Measurements from ENCODE around the gene PARP6.

The PARP6 gene

DNA sequence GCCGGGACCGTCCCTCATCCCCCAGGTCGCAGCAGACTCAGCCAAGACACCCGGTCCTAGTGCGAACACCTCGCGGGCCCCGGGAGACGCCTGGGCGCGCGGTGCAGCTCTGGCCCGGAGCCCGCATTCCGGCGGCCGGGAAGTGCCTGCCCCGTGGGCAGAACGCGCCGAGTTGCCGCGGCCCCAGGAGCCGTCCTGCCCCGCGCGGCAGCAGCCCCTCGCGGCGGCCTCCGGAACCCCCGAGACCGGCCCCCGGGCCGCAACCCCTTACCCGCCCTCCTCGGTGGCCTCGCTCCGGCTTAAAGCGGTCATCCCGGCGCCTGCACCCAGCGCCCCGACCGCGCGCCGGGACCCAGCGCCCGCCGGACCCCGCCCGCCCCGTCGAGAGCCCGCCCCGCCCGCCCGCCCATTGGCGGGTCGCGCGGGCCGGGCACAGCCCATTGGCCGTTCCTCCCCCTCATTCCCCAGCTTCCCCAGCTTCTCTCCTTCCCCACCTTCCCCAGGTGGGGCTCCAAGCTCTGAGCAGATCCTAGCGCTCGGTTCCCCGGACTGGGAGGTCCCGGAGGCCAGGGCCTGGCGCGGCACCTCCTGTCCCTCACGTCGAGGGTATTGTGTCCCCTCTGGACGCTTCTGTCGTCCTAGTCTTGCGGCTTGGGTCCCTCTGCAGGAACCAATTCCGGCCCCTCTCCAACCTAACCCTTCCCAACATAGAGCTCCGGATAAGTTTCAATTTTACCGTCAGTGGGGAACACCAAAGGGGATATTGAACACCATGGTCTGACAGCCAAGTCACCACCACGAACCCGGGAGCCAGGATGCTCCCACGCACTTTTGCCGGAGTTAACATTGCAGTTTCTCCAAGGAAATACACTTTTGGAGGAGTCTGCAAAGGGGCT lies 74.6 kb downstream of the PARP6 start, which contains the start of gene GRAMD2A:
TSS of gene GRAMD2A (minus strand) at position 328 of the 896 bp plus-strand sequence.
- no peak for TF ChIP-seq MYC (IDR thresholded peaks at IDR 0.05; ENCODE audit: low read depth, low read length)
- TF ChIP-seq, protein P1, sequence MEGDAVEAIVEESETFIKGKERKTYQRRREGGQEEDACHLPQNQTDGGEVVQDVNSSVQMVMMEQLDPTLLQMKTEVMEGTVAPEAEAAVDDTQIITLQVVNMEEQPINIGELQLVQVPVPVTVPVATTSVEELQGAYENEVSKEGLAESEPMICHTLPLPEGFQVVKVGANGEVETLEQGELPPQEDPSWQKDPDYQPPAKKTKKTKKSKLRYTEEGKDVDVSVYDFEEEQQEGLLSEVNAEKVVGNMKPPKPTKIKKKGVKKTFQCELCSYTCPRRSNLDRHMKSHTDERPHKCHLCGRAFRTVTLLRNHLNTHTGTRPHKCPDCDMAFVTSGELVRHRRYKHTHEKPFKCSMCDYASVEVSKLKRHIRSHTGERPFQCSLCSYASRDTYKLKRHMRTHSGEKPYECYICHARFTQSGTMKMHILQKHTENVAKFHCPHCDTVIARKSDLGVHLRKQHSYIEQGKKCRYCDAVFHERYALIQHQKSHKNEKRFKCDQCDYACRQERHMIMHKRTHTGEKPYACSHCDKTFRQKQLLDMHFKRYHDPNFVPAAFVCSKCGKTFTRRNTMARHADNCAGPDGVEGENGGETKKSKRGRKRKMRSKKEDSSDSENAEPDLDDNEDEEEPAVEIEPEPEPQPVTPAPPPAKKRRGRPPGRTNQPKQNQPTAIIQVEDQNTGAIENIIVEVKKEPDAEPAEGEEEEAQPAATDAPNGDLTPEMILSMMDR (IDR thresholded peaks at IDR 0.05; ENCODE audit: low read depth, low read length), result no peak
- TF ChIP-seq MAX (IDR thresholded peaks at IDR 0.05; ENCODE audit: low read depth, low read length), result no peak
- no peak for TF ChIP-seq POLR2A (IDR thresholded peaks at IDR 0.05; ENCODE audit: extremely low read depth, insufficient read length)
- no peak within 1 kb of the TSS for H3K4me3 ChIP-seq (ENCODE audit: low read depth, low read length)
- DNase-seq (ENCODE audit: low read depth), result no peak

- TF ChIP-seq, protein P1 (IDR thresholded peaks at IDR 0.05; ENCODE audit: low read depth, low read length), result no peak
- TF ChIP-seq POLR2A (IDR thresholded peaks at IDR 0.05; ENCODE audit: extremely low read depth, insufficient read length), result no peak
- DNase-seq (ENCODE audit: low read depth), result no peak
- H3K4me3 ChIP-seq (ENCODE audit: low read depth, low read length), result no peak overlapping the region
Observed at GRCh38 chr15:72197041-72197459, 75.3 kb downstream of the PARP6 start.

GRCh38 chr15:72196409-72197040 lies 75.8 kb downstream of the PARP6 start:
- no peak for DNase-seq (ENCODE audit: low read depth)
- H3K4me3 ChIP-seq (ENCODE audit: low read depth, low read length), result no peak overlapping the region
- no peak for TF ChIP-seq POLR2A (IDR thresholded peaks at IDR 0.05; ENCODE audit: extremely low read depth, insufficient read length)
- TF ChIP-seq MAX (IDR thresholded peaks at IDR 0.05; ENCODE audit: low read depth, low read length), result no peak
- no peak for TF ChIP-seq MYC (IDR thresholded peaks at IDR 0.05; ENCODE audit: low read depth, low read length)
- TF ChIP-seq, protein P1 (IDR thresholded peaks at IDR 0.05; ENCODE audit: low read depth, low read length), result no peak

GRCh38 chr15:72195101-72195511 lies 77.2 kb downstream of the PARP6 start:
- no peak for TF ChIP-seq MYC (IDR thresholded peaks at IDR 0.05; ENCODE audit: low read depth, low read length)
- H3K4me3 ChIP-seq (ENCODE audit: low read depth, low read length), result no peak overlapping the region
- peak; percentile 90 for DNase-seq (ENCODE audit: low read depth)

DNA sequence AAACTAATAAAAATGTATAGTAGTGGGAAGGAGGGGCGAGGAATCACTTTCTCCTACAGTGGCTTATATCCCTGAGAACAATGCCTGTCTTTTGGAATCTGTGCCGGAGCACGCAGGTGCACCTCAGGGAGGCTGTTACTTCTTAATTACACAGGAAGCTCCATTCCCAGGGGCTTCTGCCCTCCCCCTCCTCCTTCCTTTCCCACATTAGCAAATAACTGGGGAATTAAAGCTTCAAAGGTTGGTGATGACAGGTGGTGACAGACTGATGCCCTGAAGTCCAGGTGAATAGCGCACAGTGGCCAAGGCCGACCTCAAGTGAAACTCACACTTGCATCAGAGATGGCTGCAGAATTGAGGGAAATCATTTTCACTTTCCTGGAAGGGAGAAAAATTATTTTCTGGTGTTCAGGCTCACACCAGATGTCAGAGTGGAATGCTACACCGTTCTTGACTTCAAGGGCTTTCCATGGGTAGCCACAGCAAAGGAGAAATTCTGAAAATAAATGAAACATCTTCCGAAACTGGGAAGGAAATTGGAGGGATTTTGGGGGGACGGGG lies 78.4 kb downstream of the PARP6 start:
- DNase-seq (ENCODE audit: low read depth), result no peak

GRCh38 chr15:72192416-72192815 lies 79.9 kb downstream of the PARP6 start:
- no peak for DNase-seq (ENCODE audit: low read depth)
- no peak for TF ChIP-seq POLR2A (IDR thresholded peaks at IDR 0.05; ENCODE audit: extremely low read depth, insufficient read length)
- TF ChIP-seq, protein P1 (IDR thresholded peaks at IDR 0.05; ENCODE audit: low read depth, low read length), result no peak
- TF ChIP-seq MAX (IDR thresholded peaks at IDR 0.05; ENCODE audit: low read depth, low read length), result no peak
- no peak for TF ChIP-seq MYC (IDR thresholded peaks at IDR 0.05; ENCODE audit: low read depth, low read length)
- H3K4me3 ChIP-seq (ENCODE audit: low read depth, low read length), result no peak overlapping the region

More for the DNA sequence above, 78.4 kb downstream of the PARP6 start:
- no peak overlapping the region for H3K4me3 ChIP-seq (ENCODE audit: low read depth, low read length)
- no peak for TF ChIP-seq MYC (IDR thresholded peaks at IDR 0.05; ENCODE audit: low read depth, low read length)
